ENCODE measurements around the gene SEC24C.
"Not testable (repeated sequence)": the region's sequence is repeated elsewhere in the genome, so short reads cannot be mapped to it uniquely, and the experiment has no call there.

SEC24C gene

DNA sequence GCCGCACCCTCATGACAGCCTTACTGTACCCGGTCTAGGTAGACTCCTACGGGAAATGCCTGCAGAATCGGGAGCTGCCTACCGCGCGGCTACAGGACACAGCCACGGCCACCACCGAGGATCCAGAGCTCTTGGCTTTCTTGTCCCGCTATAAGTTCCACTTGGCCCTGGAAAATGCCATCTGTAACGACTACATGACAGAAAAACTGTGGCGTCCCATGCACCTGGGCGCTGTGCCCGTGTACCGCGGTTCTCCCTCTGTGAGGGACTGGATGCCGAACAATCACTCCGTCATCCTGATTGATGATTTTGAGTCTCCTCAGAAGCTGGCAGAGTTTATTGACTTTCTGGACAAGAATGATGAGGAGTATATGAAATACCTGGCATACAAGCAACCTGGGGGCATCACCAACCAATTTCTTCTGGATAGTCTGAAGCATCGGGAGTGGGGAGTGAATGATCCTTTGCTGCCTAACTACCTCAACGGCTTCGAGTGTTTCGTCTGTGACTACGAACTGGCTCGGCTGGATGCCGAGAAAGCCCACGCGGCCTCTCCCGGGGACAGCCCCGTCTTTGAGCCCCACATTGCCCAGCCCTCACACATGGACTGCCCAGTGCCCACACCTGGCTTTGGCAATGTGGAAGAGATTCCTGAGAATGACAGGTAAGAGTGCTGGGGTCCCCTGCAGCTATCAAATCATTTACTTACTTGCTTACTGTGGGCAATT is 29.1 kb downstream of the SEC24C start:
- DNase-seq, result no peak

DNA sequence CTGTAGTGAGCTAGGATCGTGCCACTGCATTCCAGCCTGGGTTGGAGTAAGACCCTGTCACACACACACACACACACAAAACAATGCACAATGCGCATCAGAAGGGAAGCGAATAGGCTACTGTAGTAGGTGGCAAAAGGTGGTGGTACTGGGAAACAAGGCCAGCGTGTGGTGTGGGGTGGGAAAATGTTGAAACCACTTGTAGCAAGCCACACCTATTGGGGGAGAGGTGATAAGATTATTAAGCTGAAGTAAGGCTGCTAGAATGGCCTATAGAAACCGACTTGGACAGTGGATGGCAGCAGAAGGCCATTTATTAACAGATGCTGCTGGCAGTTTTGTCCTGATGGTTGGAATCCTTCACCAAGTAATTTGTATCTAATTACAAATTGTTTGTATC is 30.5 kb downstream of the SEC24C start:
- DNase-seq, result peak; percentile 32 to 54

DNA sequence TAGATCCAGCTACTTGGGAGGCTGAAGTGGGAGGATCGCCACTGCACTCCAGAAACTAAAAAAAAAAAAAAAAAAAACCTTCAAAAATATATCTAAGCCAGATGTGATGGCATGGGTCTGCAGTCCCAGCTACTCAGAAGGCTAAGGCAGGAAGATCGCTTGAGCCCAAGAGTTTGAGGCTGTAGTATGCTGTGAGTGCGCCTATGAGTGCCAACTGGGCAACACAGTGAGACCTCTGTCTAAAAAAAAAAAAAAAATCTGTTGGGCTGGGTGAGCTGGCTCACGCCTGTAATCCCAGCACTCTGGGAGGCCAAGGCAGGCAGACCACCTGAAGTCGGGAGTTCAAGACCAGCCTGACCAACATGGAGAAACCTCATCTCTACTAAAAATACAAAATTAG is 34.8 kb downstream of the SEC24C start:
- DNase-seq, result no peak

DNA sequence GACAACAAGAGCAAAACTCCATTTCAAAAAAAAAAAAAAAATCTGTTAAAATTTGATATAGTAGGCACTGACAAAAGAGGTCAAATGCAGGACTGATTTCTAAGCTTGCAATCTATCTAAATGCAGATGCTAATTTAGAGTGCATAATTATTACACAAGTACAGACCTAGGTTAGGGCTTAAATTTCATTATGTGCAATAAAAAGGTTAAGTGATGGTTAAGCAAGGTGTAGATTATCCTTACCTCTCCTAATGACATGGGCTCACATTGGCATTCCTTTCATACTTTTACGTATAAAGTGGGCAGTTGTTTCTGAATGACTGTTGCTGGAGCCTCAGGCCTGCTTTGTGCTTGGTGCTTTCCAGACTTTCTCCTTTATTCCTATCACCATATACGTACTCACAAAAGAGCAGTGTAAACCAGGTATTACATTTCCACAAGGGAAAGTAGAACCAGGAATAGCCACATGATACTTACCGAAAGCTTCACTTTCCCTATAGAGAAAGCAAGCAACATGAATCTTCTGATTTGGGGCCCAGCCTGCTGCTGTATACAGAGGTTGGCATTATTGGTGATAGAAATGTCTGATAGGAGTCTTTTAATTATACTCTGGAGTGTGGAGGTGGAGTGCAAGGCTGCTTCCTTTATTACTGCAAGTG is 35.5 kb downstream of the SEC24C start:
- no peak for DNase-seq

DNA sequence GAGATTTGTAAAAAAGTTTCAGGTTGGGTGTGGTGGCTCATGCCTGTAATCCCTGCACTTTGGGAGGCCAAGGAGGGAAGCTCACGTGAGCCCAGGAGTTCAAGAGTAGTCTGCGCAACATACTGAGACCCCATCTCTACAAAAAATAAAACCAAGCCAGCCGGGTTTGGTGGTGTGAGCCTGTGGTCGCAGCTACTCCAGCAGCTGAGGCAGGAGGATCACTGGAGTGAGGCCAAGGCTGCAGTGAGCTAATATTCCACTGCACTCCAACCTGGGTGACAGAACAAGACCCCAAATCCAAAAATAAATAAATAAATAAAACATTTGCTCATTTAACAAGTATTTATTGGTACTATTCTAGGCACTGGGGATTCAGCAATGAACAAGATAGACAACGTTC is 36.1 kb downstream of the SEC24C start:
- no peak for DNase-seq

DNA sequence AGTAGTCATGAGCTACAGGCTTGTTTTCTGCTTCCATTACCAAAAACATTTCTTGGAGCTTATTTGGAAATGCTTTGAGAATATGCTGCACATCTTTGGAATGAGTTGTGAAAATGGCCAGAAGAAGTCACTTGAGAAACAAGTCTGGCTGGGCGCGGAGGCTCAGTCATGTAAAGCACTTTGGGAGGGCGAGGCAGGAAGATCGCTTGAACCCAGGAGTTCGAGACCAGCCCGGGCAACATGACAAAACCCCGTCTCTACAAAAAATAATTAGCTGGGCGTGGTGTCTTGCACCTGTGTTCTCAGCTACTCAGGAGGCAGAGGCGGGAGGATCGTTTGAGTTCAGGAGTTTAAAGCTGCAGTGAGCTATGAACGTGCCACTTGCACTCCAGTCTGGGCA is 36.8 kb downstream of the SEC24C start:
- peak in 1 of 2 experiments; percentile 21 for DNase-seq

DNA sequence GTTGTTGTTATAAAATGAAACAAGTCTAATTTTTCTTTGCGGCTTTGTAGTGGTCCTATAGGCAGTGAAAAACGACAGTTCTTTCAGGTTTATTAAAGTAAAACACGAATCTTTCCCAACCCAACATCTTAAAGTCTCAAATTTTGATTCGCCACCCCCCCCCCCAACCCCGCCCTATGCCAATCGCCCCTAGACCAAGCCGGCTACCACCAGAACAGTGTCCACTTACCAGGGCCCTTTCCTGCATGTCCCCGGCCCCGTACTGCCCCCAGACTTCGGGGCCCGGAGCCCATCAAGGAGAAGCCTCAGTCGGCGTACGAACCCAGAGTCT is 37.3 kb downstream of the SEC24C start:
- DNase-seq, result no peak

DNA sequence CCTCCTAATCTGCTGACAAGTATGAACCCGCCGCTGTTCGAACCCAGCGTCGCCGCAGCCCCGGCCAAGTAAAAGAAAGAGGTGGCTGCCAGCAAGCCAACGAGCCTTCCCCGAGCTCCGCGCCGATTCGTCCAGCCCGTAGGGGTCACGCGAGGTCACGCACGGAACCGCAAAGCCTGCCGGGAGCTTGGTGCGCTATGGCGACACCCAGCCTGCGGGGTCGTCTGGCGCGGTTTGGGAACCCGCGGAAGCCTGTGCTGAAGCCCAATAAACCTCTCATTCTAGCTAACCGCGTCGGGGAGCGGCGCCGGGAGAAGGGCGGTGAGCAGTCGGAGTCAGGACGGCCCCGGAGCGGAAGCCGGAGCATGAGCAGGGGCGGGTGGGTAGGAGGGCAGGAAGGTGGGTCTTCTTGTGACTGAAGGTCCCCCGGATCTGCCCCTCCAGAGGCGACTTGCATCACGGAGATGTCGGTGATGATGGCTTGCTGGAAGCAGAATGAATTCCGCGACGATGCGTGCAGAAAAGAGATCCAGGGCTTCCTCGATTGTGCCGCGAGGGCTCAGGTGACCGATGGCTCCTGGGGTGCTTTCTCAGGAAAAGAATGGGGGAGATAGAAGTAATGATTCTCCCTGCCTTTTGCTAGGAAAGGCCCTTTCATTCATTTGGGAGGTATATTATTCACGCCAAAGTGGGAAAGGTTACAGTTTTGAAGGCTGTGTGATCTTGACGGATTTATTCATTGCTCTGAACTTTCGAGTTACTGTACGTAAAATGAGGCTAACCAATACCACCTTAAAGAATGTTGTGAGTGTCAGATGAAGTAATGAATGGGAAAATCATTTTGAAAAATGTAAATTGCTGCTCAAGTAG is 37.9 kb downstream of the SEC24C start, which contains the start of gene CHCHD1:
Gene CHCHD1, plus strand, starts transcription at position 170 of the 870 bp plus-strand sequence. Its CDS starts 28 bp downstream, at position 198.
- peak; percentile 93 to 95 for DNase-seq

DNA sequence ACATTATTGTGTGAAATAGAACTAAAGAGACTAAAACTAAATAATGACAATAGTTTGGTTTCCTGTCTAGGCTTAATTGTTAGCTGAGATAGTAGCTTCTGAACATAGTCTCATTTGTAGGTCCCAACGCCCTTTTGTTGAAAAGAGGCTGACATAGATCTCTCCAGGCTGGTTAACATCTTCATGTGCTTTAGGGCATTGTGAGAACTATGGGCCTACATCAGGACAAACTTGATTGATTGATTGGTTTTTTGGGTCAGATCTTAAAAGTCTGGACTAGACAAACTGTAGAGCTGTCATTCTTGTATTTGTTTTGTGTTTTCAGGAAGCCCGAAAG is 38.5 kb downstream of the SEC24C start:
- no peak for DNase-seq

DNA sequence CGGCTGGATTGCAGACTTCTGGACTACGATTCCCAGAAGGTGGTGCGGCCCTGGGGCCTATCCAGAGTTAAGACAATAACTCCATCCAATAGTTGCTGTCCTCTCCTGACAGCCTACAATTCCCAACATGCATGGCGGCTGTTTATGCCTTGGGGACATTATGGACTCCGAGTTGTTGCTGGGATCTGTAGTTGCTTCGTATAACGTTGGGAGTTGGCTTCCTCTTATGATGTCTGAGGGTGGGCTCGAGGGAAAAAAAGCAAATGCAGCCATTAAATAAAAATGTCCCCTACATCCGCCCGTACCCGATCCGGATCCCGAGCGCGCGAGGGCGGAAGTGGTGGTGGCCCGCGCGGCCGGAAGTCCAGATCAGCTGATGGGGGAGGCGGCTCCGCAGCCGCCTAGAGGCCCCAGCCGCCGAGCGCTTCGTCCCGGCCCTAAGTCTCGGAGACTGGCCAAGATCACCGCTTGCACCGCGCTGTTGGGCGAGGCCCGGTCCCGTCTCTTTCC is 41.1 kb downstream of the SEC24C start, which contains the start of gene ZSWIM8:
Gene ZSWIM8, plus strand, starts transcription at position 396 of the 510 bp plus-strand sequence. CDS start 273 bp downstream, outside the sequence.
- peak; percentile 99 for DNase-seq

DNA sequence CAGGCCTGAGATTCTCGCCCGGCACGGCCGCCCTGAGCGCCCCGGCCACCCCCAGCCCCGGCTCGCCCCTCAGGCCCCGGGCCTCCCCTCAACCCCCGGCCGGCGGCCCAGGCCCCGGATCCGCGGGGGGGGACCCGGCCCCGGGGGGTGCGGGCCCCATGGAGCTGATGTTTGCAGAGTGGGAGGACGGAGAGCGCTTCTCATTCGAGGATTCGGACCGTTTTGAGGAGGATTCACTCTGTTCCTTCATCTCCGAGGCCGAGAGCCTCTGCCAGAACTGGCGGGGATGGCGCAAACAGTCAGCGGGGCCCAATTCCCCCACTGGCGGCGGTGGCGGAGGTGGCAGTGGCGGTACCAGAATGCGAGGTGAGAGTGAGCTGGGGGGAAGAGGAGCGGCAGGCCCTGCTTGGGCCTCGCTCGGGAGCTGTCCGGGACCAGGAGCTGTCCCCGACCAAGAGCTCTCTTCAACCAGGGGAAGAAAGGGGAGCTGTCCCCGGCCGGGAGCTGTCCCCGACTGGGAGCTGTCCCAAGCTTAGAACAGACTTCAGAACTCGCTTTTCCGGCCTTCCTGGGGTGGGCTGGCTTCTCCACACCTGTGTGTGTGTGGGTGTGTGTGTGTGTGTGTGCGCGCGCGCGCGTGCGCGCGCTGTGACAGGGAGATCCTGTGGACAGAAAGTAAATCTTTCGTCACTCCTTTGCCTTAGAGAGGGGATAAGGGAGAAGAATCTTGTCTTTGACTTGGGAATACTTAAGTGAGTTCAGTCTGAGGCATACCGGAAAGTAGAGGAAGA is 41.7 kb downstream of the SEC24C start:
- peak; percentile 67 to 81 for DNase-seq

DNA sequence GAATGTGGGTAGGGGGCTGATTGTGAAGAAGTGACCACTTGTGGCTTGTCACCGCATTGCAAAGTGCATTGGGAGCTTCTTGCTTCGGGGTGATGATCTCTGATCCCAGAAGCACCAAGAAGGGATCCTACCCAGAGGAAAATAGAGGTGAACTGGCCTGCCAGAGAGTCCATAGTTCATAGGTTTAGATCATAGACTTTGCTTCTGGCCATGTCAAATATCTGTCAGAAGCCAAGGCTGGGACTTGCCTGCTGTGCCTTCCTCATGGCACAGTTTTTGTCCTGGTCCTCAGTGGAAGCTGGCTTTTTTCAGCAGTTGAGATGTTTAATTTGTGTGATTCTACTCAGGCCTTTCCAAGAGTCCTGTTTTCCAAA is 42.3 kb downstream of the SEC24C start:
- peak in 1 of 2 experiments; percentile 48 for DNase-seq

DNA sequence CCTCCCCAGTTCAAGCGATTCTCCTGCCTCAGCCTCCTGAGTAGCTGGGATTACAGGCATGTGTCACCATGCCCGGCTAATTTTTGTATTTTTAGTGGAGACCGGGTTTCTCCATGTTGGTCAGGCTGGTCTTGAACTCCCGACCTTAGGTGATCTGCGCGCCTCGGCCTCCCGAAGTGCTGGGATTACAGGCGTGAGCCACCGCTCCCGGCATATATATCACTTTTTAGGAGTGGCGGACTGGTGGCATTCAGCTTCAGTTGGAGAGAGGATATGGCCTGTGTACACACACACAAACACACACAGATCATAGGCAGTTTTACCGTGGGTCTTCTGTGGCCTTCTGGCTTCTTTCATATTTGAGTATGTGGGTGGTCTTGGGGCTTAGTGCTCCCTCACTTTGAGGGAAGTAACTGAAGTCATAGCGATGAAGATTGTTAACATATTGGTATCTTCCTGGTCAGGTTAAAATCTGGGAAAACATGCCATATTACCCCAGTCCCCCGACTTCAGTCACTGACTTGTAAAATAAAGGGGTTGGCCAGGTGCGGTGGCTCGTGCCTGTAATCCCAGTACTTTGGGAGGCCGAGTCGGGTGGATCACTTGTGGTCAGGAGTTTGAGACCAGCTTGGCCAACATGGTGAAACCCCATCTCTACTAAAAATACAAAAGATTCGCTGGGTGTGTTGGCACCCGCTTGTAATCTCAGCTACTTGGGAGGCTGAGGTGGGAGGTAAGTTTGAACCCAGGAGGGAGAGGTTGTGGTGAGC is 43.0 kb downstream of the SEC24C start:
- DNase-seq, result not testable (repeated sequence)

DNA sequence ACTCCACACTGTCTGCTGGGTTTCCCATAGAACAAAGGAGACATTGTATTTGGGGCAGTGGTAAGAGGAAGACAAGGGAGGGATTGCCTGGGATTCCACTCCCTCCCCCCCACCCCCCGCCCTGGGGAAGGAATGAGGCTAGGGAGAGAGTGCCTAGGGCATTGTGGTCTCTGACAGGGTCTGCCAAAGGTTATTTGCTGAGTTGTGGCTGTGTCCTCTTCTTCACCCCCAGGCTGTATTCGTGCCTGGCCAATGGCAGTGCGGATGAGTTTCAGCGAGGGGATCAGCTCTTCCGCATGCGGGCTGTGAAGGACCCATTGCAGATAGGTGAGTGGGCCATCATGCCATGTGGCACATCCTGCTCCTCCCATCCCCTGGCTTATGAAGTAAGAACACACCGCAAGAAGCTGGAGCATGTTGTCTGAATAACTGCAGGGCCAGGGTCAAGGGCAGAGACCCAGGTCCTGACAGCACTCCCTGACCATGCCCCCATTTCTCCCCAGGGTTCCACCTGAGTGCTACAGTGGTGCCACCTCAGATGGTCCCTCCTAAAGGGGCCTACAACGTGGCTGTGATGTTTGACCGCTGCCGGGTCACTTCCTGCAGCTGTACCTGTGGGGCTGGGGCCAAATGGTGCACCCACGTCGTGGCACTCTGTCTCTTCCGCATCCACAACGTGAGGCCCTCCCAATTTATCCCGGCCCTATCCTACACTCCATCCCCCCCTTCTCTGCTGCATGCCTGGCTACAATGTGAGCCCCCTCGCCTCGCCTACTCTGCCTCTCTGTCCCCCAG is 44.9 kb downstream of the SEC24C start:
- DNase-seq, result no peak

DNA sequence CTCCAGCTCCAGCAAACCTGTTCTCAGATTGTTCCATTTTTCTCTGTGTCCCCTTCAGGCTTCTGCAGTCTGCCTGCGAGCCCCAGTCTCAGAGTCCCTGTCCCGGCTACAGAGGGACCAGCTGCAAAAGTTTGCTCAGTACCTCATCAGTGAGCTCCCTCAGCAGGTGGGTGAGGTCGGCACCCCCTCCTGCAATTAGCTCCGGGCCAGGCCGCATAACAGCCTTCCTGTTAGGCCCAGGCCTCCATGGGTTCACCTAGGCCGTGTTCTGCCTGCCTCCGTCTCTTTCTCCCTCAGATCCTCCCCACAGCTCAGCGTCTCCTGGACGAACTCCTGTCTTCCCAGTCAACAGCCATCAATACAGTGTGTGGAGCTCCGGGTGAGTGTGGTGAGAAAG is 45.5 kb downstream of the SEC24C start:
- DNase-seq, result no peak

DNA sequence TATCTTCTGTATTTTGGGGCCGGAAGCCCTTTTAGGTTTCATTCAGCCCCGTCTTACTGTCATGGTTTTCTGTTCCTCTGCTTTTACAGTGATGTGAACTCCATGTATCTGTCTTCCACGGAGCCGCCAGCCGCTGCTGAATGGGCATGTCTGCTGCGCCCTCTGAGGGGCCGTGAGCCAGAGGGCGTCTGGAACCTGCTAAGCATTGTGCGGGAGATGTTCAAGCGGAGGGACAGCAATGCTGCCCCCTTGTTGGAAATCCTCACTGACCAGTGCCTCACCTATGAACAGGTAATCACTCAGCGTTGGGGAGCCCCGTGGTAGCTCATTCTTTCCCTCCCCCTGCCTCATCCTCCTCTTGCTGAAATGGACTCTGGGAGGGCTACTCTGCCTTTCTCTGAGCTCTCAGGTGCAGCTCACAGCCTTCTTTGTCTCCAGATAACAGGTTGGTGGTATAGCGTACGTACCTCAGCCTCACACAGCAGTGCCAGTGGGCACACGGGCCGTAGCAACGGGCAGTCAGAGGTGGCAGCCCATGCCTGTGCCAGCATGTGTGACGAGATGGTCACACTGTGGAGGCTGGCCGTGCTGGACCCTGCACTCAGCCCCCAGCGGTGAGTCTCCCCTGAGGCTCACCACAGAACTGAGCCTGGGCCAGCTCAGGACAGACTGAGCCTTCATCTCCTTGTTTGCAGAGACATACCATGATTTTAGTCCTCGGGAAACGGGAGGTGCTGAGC is 46.9 kb downstream of the SEC24C start:
- DNase-seq, result no peak

DNA sequence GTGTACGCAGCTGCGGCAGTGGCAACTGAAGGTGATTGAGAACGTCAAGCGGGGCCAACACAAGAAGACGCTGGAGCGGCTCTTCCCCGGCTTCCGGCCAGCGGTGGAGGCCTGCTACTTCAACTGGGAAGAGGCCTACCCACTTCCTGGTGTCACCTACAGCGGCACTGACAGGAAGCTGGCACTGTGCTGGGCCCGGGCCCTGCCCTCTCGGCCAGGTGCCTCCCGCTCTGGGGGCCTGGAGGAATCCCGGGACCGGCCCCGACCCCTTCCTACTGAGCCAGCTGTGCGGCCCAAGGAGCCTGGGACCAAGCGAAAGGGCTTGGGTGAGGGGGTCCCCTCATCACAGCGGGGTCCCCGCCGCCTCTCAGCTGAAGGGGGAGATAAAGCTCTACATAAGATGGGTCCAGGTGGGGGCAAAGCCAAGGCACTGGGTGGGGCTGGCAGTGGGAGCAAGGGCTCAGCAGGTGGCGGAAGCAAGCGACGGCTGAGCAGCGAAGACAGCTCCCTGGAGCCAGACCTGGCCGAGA is 47.8 kb downstream of the SEC24C start:
- DNase-seq, result no peak

DNA sequence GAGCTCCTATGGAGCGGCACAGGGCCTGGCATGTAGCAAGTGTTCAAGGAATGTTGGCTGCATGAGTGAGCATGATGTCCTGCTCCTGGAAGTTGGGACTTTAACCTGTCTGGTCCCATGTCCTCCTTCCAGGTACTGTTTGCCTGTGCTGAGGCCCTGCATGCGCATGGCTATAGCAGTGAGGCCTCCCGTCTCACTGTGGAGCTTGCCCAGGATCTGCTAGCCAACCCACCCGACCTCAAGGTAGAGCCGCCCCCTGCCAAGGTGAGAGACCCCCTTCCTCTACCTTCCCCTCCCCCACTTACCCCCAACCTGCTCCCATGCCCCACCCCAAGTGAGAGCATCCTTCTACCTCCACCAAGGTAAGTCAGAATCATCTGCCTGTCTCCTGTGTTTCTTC is 49.3 kb downstream of the SEC24C start:
- no peak for DNase-seq

DNA sequence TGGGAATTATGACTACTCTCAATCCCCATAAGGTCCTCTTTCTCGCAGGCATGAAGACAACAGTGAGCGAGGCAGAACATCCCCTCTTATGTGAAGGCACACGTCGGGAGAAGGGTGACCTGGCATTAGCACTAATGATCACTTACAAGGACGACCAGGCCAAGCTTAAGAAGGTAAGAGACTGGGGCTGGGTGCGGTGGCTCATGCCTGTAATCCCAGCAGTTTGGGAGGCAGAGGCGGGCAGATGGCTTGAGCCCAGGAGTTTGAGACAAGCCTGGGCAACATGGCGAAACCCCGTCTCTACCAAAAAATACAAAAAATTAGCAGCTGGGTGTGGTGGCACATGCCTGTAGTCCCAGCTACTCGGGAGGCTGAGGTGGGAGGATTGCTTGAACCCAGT is 51.3 kb downstream of the SEC24C start:
- DNase-seq, result not testable (repeated sequence)

DNA sequence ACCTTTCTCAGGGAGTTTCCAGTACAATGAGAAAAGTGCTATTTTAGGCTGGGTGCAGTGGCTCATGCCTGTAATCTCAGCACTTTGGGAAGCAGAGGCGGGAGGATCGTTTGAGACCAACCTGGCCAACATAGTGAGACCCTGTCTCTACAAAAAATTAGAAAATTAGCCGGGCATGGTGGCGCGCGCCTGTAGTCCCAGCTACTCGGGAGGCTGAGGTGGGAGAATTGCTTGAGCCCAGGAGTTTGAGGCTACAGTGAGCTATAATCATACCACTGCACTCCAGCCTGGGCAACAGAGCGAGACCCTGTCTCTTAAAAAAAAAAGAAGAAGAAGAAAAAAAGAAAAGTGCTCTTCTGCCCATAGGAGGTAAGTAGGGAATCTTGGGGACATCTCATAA is 51.9 kb downstream of the SEC24C start:
- DNase-seq, result not testable (repeated sequence)

Measured in Kasumi-1 (cell line).